HepG2 (cell line): ENCODE results near the gene EML2. TPM values are rescaled to one million over a fixed set of nuclear protein-coding genes. Genes with fewer than 3 reads are reported as not detected.

Experiments
- GATAD2A ChIP-seq: IDR thresholded peaks from 2 replicates; pipeline ENCODE4 v1.6.1; 2016
- JUNB ChIP-seq: sonication (generic); formaldehyde crosslinking; IDR thresholded peaks from 2 replicates; pipeline ENCODE4 v1.8.0; 2022; ENCODE audit warnings: missing genetic modification reagents, mild to moderate bottlenecking, borderline replicate concordance
- KIAA2018 ChIP-seq: sonication (generic); formaldehyde crosslinking; IDR thresholded peaks from 2 replicates; pipeline ENCODE4 v1.5.0; 2020; ENCODE audit warnings: mild to moderate bottlenecking, missing genetic modification reagents, borderline replicate concordance
- NRL ChIP-seq: sonication (generic); formaldehyde crosslinking; IDR thresholded peaks from 2 replicates; pipeline ENCODE4 v1.5.0; 2020; ENCODE audit warnings: missing genetic modification reagents, mild to moderate bottlenecking, moderate library complexity, borderline replicate concordance
- PPARG ChIP-seq: conservative IDR thresholded peaks from 2 replicates; pipeline ENCODE4 v1.6.1; 2016; ENCODE audit warnings: missing biosample characterization, missing genetic modification reagents
- SMYD3 ChIP-seq: sonication (generic); formaldehyde crosslinking; IDR thresholded peaks from 2 replicates; pipeline ENCODE4 v1.8.1; 2023; ENCODE audit warnings: mild to moderate bottlenecking, missing genetic modification reagents
- SYNCRIP ChIP-seq: fragments of 200-400 bp; formaldehyde crosslinking; IDR thresholded peaks from 2 replicates; pipeline ENCODE4 v1.6.1; 2018; ENCODE audit warnings: mild to moderate bottlenecking, low read depth, low read length; ENCODE audit not compliant: insufficient read depth
- THAP11 ChIP-seq: IDR thresholded peaks from 2 replicates; pipeline ENCODE4 v1.6.1; 2016; ENCODE audit warnings: missing biosample characterization, missing genetic modification reagents
- ZBTB25 ChIP-seq: IDR thresholded peaks from 2 replicates; pipeline ENCODE4 v1.6.1; 2018; ENCODE audit warnings: missing genetic modification reagents
- ZFYVE20 ChIP-seq: sonication (generic); formaldehyde crosslinking; IDR thresholded peaks from 2 replicates; pipeline ENCODE4 v1.8.0; 2023; ENCODE audit warnings: low read depth, mild to moderate bottlenecking, moderate library complexity, missing genetic modification reagents, borderline replicate concordance
- ZNF317 ChIP-seq: sonication (generic); formaldehyde crosslinking; IDR thresholded peaks from 2 replicates; pipeline ENCODE4 v1.5.0; 2020; ENCODE audit warnings: mild to moderate bottlenecking, missing genetic modification reagents
- ZNF432 ChIP-seq: sonication (generic); formaldehyde crosslinking; IDR thresholded peaks from 2 replicates; pipeline ENCODE4 v1.5.0; 2020; ENCODE audit warnings: missing genetic modification reagents, mild to moderate bottlenecking, borderline replicate concordance
- ZNF564 ChIP-seq: sonication (generic); formaldehyde crosslinking; IDR thresholded peaks from 2 replicates; pipeline ENCODE4 v1.8.1; 2023; ENCODE audit warnings: mild to moderate bottlenecking, missing genetic modification reagents
- ZNF570 ChIP-seq: sonication (generic); formaldehyde crosslinking; IDR thresholded peaks from 2 replicates; pipeline ENCODE4 v1.4.0; 2020; ENCODE audit warnings: mild to moderate bottlenecking, missing genetic modification reagents, borderline replicate concordance
- ZNF724P ChIP-seq: sonication (generic); formaldehyde crosslinking; IDR thresholded peaks from 2 replicates; pipeline ENCODE4 v1.8.0; 2022; ENCODE audit warnings: missing genetic modification reagents, borderline replicate concordance
- ZNF737 ChIP-seq: sonication (generic); formaldehyde crosslinking; IDR thresholded peaks from 2 replicates; pipeline ENCODE4 v1.5.0; 2020; ENCODE audit warnings: missing genetic modification reagents, mild to moderate bottlenecking, borderline replicate concordance
- ZSCAN29 ChIP-seq: sonication (generic); formaldehyde crosslinking; conservative IDR thresholded peaks from 2 replicates; pipeline ENCODE4 v1.4.0; 2020; ENCODE audit warnings: mild to moderate bottlenecking, missing genetic modification reagents
- polyA plus RNA-seq, 8 experiments: library from polyadenylated mRNA; depleted of rRNA in 3 of 8; stranded (reverse) in 7 of 8; unstranded in 1 of 8; fragments of >200 nt; fragmentation: Illumina TruSeq in 4 of 8; extraction: Trizol in 4 of 8; gene quantifications; 2 replicates each; pipeline versions ENCODE4 v1.2.1 to v1.2.3, GENCODE V29; 2011 to 2016; ENCODE audit warnings: low read depth in 4 of 8, missing spikeins in 1 of 8, mixed read lengths in 1 of 8; ENCODE audit not compliant: insufficient read depth in 1 of 8
- total RNA-seq, 5 experiments: library from RNA; depleted of rRNA; stranded (reverse); fragments of >200 nt; fragmentation: Illumina TruSeq; extraction: Trizol; gene quantifications; 2 replicates each; pipeline ENCODE4 v1.2.3, GENCODE V29; 2016; ENCODE audit warnings: low read depth in 1 of 5
- TF ChIP-seq, protein P1 (sequence below): sonication (generic); formaldehyde crosslinking; IDR thresholded peaks from 2 replicates; pipeline ENCODE4 v1.4.0; 2020; ENCODE audit warnings: missing genetic modification reagents

EML2 gene
- total and polyA plus RNA-seq, 2 of the 13 experiments (the other 11 are each of a cell fraction or from before 2014, with no cell fraction given): 7.3 to 12.9 TPM

DNA sequence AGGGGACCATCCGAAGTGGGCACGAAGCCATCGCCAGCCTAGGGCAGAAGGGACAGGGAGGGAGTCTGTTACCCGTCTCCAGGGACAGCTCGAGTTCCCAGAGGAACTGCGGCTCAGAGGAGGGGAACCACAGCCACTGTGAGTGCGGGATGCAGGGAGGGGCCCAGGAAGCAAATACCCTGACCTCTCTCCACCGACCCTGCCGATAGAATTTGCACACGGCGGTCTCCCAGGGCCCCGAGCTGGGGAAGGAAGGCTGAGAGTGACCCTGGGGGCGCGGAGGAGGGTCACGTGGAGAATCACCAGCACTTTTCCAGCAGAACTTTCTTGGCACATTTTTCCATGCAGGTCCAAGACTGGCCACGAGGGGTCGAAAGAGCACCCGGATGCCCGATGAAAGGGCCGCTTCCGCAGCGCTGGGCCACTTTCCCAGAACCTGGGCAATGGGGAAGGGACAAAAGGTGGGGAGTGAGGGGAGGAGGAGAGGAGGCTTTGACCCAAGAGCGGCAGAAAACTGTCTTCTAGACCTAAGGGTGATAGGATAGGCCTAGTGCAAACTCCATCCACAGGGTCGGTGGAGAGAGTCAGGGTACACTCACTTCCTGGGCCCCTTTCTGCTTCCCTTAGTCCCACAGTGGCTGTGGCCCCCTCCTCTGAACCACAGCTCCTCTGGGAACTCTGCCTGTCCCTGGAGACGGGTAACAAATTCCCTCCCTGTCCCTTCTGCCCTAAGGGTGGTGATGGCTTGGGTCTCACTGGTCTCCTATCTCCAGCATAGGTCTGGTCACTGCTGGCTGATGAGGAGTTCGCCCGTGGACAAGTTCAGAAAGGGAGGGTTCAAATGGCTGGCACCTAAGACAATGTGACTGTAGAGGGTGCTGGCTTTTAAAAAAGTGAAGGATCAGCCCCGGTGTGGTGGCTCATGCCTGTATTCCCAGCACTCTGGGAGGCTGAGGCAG, 31.8 kb downstream of the EML2 start (continued):
- TF ChIP-seq KIAA2018 (CRISPR knock-in tag) (no peak), SYNCRIP (no peak), SMYD3 (CRISPR knock-in tag) (no peak), ZNF317 (CRISPR knock-in tag) (no peak), ZNF737 (CRISPR knock-in tag) (no peak), ZNF724P (CRISPR knock-in tag) (no peak), JUNB (CRISPR knock-in tag) (no peak), NRL (0 out of 2 replicates have a peak, but pooled peaks have one; percentile 35), ZBTB25 (peak; percentile 47; the same call in 1 of the 2 replicates), ZSCAN29 (CRISPR knock-in tag) (no peak), PPARG (CRISPR knock-in tag) (no peak), ZNF564 (CRISPR knock-in tag) (no peak), ZNF432 (no peak), ZFYVE20 (no peak), GATAD2A (peak; percentile 53), ZNF570 (CRISPR knock-in tag) (no peak), THAP11 (CRISPR knock-in tag) (peak; percentile 45; the same call in 1 of the 2 replicates)
- TF ChIP-seq, protein P1, sequence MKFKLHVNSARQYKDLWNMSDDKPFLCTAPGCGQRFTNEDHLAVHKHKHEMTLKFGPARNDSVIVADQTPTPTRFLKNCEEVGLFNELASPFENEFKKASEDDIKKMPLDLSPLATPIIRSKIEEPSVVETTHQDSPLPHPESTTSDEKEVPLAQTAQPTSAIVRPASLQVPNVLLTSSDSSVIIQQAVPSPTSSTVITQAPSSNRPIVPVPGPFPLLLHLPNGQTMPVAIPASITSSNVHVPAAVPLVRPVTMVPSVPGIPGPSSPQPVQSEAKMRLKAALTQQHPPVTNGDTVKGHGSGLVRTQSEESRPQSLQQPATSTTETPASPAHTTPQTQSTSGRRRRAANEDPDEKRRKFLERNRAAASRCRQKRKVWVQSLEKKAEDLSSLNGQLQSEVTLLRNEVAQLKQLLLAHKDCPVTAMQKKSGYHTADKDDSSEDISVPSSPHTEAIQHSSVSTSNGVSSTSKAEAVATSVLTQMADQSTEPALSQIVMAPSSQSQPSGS (CRISPR knock-in tag): peak; percentile 26; the same call in 1 of the 2 replicates
